ENCODE data around the gene CALR.
"Not testable (repeated sequence)": the region's sequence is repeated elsewhere in the genome, so short reads cannot be mapped to it uniquely, and the experiment has no call there.

Gene CALR

GRCh38 chr19:12933287-12934072, 4.9 kb upstream of the CALR start, which contains the start of gene FARSA:
Gene FARSA (minus strand): TSS chr19:12933711. CDS start chr19:12933696, 15 bp downstream.
- in situ Hi-C loops (cut with MboI; ENCODE audit: low sequenced_read_pairs): no loop called here

- in situ Hi-C loops (cut with MboI; ENCODE audit: low sequenced_read_pairs): no loop called here
These were observed 3.3 kb upstream of the CALR start for GRCh38 chr19:12935071-12935470.

- in situ Hi-C loops (cut with MboI; ENCODE audit: low sequenced_read_pairs): no loop called here
These were observed 1.8 kb upstream of the CALR start for GRCh38 chr19:12936582-12936981.

GRCh38 chr19:12937093-12937926, 1.1 kb upstream of the CALR start:
- in situ Hi-C loops (cut with MboI; ENCODE audit: low sequenced_read_pairs): no loop called here

GRCh38 chr19:12938779-12939601, 581 bp downstream of the CALR start:
- in situ Hi-C loops (cut with MboI; ENCODE audit: low sequenced_read_pairs): no loop called here

GRCh38 chr19:12939975-12940423, 1.6 kb downstream of the CALR start:
- in situ Hi-C loops (cut with MboI; ENCODE audit: low sequenced_read_pairs): no loop called here

- in situ Hi-C loops (cut with MboI; ENCODE audit: low sequenced_read_pairs): no loop called here
These were observed 2.5 kb downstream of the CALR start for GRCh38 chr19:12940897-12941296.

- in situ Hi-C loops (cut with MboI; ENCODE audit: low sequenced_read_pairs): no loop called here
These were observed 5.1 kb downstream of the CALR start for GRCh38 chr19:12943437-12944044.

GRCh38 chr19:12944104-12944674, 5.8 kb downstream of the CALR start:
- in situ Hi-C loops (cut with MboI; ENCODE audit: low sequenced_read_pairs): no loop called here

- in situ Hi-C loops (cut with MboI; ENCODE audit: low sequenced_read_pairs): no loop called here
These were observed 7.2 kb downstream of the CALR start, which contains the start of gene RAD23A for GRCh38 chr19:12945479-12946091. Gene RAD23A (plus strand): TSS chr19:12945862. CDS start chr19:12945949, 87 bp downstream.

GRCh38 chr19:12946092-12946721, 7.8 kb downstream of the CALR start:
- in situ Hi-C loops (cut with MboI; ENCODE audit: low sequenced_read_pairs): no loop called here

- in situ Hi-C loops (cut with MboI; ENCODE audit: low sequenced_read_pairs): no loop called here
These were observed 8.5 kb downstream of the CALR start for GRCh38 chr19:12946731-12947496.

GRCh38 chr19:12947702-12948611, 9.5 kb downstream of the CALR start:
- in situ Hi-C loops (cut with MboI; ENCODE audit: low sequenced_read_pairs): no loop called here

- in situ Hi-C loops (cut with MboI; ENCODE audit: low sequenced_read_pairs): no loop called here
These were observed 10.4 kb downstream of the CALR start for GRCh38 chr19:12948612-12949362.

- in situ Hi-C loops (cut with MboI; ENCODE audit: low sequenced_read_pairs): no loop called here
These were observed 11.2 kb downstream of the CALR start for GRCh38 chr19:12949363-12950283.

GRCh38 chr19:12952050-12952449, 13.6 kb downstream of the CALR start:
- in situ Hi-C loops (cut with MboI; ENCODE audit: low sequenced_read_pairs): not testable (repeated sequence)

Data from hTERT RPE-1 (cell line).